ENCODE results near the gene ASB9. TPM values are rescaled to one million over a fixed set of nuclear protein-coding genes. Genes with fewer than 3 reads are reported as not detected.

The ASB9 gene
- polyA plus RNA-seq (2011; rRNA removed) (0.22 and 0.35 TPM in 2 replicates), polyA minus RNA-seq (2011; rRNA and poly(A)+ RNA removed) (0.69 TPM in 1 of 2 replicates, not detected in the other)

- no peak for DNase-seq (ENCODE audit: low read depth, low spot score)
- no peak within 1 kb of the TSS for H3K27ac ChIP-seq (ENCODE audit: low read depth, low read length)
- H3K9me3 ChIP-seq (ENCODE audit: control insufficient read depth, insufficient read depth, low read length) = no peaks in the 10 kb centered on the region
- no peak within 1 kb of the TSS for H3K4me3 ChIP-seq (ENCODE audit: low read depth, low read length)
- no peak for TF ChIP-seq CTCF (IDR thresholded peaks at IDR 0.05; ENCODE audit: low read depth, low read length)
- POLR2A ChIA-PET = interaction anchor here (0.5 kb wide), 1 partner anchor 390 kb away, joined by 3 read pairs; no protein-coding TSS in a partner anchor
- H3K27me3 ChIP-seq (ENCODE audit: control insufficient read depth, insufficient read depth, low read length) = no peaks in the 10 kb centered on the region
- CTCF ChIA-PET = interaction anchor here (1.4 kb wide), 1 partner anchor 1231 kb away, joined by 3 read pairs; no protein-coding TSS in a partner anchor
Measured at GRCh38 chrX:15269618-15270521, at the start of gene ASB9. ASB9 (minus strand) TSS chrX:15270083; CDS start chrX:15269874, 209 bp downstream.

GRCh38 chrX:15319075-15319474 is 49.2 kb upstream of the ASB9 start:
- TF ChIP-seq CTCF (IDR thresholded peaks at IDR 0.05; ENCODE audit: low read depth, low read length) = no peak
- H3K9me3 ChIP-seq (ENCODE audit: control insufficient read depth, insufficient read depth, low read length) = no peaks in the 10 kb centered on the region
- H3K27ac ChIP-seq (ENCODE audit: low read depth, low read length) = no peak overlapping the region
- no peaks in the 10 kb centered on the region for H3K27me3 ChIP-seq (ENCODE audit: control insufficient read depth, insufficient read depth, low read length)
- H3K4me3 ChIP-seq (ENCODE audit: low read depth, low read length) = no peak overlapping the region
- no peak for DNase-seq (ENCODE audit: low read depth, low spot score)
- POLR2A ChIA-PET = no interaction called here
- CTCF ChIA-PET = no interaction called here

- DNase-seq (ENCODE audit: low read depth, low spot score) = no peak
- ChIA-PET POLR2A (no interaction called here), CTCF (no interaction called here)
- Histone ChIP-seq H3K9me3 (ENCODE audit: control insufficient read depth, insufficient read depth, low read length) (no peaks in the 10 kb centered on the region), H3K4me3 (ENCODE audit: low read depth, low read length) (no peak within 1 kb of the TSS), H3K27me3 (ENCODE audit: control insufficient read depth, insufficient read depth, low read length) (no peaks in the 10 kb centered on the region), H3K27ac (ENCODE audit: low read depth, low read length) (no peak within 1 kb of the TSS)
- no peak for TF ChIP-seq CTCF (IDR thresholded peaks at IDR 0.05; ENCODE audit: low read depth, low read length)
Measured at GRCh38 chrX:15315509-15315908, 45.6 kb upstream of the ASB9 start, which contains the start of gene ASB11. ASB11 (minus strand) TSS chrX:15315640; CDS start chrX:15315605, 35 bp downstream.

- ChIA-PET POLR2A (no interaction called here), CTCF (no interaction called here)
- H3K27ac ChIP-seq (ENCODE audit: low read depth, low read length) = no peak overlapping the region
- no peaks in the 10 kb centered on the region for H3K27me3 ChIP-seq (ENCODE audit: control insufficient read depth, insufficient read depth, low read length)
- no peaks in the 10 kb centered on the region for H3K9me3 ChIP-seq (ENCODE audit: control insufficient read depth, insufficient read depth, low read length)
- no peak overlapping the region for H3K4me3 ChIP-seq (ENCODE audit: low read depth, low read length)
- no peak for TF ChIP-seq CTCF (IDR thresholded peaks at IDR 0.05; ENCODE audit: low read depth, low read length)
- DNase-seq (ENCODE audit: low read depth, low spot score) = no peak
Measured at GRCh38 chrX:15314472-15314871, 44.6 kb upstream of the ASB9 start.

- CTCF ChIA-PET = interaction anchor here (1.4 to 1.6 kb wide), 2 partner anchors 9 to 11 kb away, joined by 5 to 7 read pairs; no protein-coding TSS in a partner anchor
Measured at GRCh38 chrX:15311119-15311518, 41.2 kb upstream of the ASB9 start.

More at GRCh38 chrX:15311119-15311518, 41.2 kb upstream of the ASB9 start:
- POLR2A ChIA-PET = no interaction called here
- DNase-seq (ENCODE audit: low read depth, low spot score) = no peak
- Histone ChIP-seq H3K9me3 (ENCODE audit: control insufficient read depth, insufficient read depth, low read length) (no peaks in the 10 kb centered on the region), H3K4me3 (ENCODE audit: low read depth, low read length) (no peak overlapping the region), H3K27ac (ENCODE audit: low read depth, low read length) (no peak overlapping the region), H3K27me3 (ENCODE audit: control insufficient read depth, insufficient read depth, low read length) (no peaks in the 10 kb centered on the region)
- no peak for TF ChIP-seq CTCF (IDR thresholded peaks at IDR 0.05; ENCODE audit: low read depth, low read length)
